HEK293 (cell line): ENCODE data around the gene HID1.

Source experiments
- CTCF ChIA-PET: fragments of 350-600 bp; formaldehyde crosslinking; extraction: SDS; loops from one replicate; lab custom pipeline; 2021; ENCODE audit warnings: antibody characterized with exemption; lab: Yijun Ruan, JAX
- POLR2A ChIA-PET: fragments of 300-600 bp; formaldehyde crosslinking; extraction: SDS; loops from one replicate; lab custom pipeline; 2020; ENCODE audit warnings: antibody characterized with exemption, inconsistent platforms; lab: Yijun Ruan, JAX
- H3K27ac ChIP-seq: fragments of 200-500 bp; sonication (Bioruptor generic); 2 replicates; pipeline ENCODE4 v1.5.1; 2014; ENCODE audit warnings: low read depth, low read length, control low read depth, inconsistent platforms; ENCODE audit errors: extremely low read depth
- H3K36me3 ChIP-seq, 2 experiments: fragments of 200-500 bp in 1 of 2; sonication (Bioruptor generic) in 1 of 2; 1 replicate in 1 of 2; 2 replicates in 1 of 2; pipeline ENCODE4 v1.5.1; 2014 to 2017; ENCODE audit warnings: inconsistent platforms in 2 of 2, low read length in 2 of 2; ENCODE audit not compliant: control insufficient read depth in 2 of 2, insufficient read depth in 1 of 2
- H3K4me1 ChIP-seq: fragments of 200-500 bp; sonication (Bioruptor generic); 2 replicates; pipeline ENCODE4 v1.5.1; 2014; ENCODE audit warnings: mild to moderate bottlenecking, low read length, inconsistent platforms; ENCODE audit not compliant: control insufficient read depth, insufficient read depth
- H3K4me3 ChIP-seq: 2 replicates; pipeline ENCODE4 v1.5.1; 2011; ENCODE audit warnings: low read depth, mild to moderate bottlenecking, control low read depth, low read length, moderate library complexity
- H3K9me3 ChIP-seq: fragments of 200-500 bp; sonication (Bioruptor generic); 2 replicates; pipeline ENCODE4 v1.5.1; 2014; ENCODE audit warnings: low read depth, low read length, inconsistent platforms; ENCODE audit not compliant: control insufficient read depth, insufficient read depth
- HIC1 ChIP-seq: fragments of 450-650 bp; formaldehyde crosslinking; IDR thresholded peaks from 2 replicates; pipeline ENCODE4 v1.5.1; 2016; ENCODE audit warnings: missing biosample characterization, missing genetic modification characterization
- HOXA7 ChIP-seq: sonication (generic); formaldehyde crosslinking; IDR thresholded peaks from 2 replicates; pipeline ENCODE4 v1.8.1; 2022; ENCODE audit warnings: missing genetic modification reagents, borderline replicate concordance
- KLF16 ChIP-seq: fragments of 450-650 bp; formaldehyde crosslinking; IDR thresholded peaks from 2 replicates; pipeline ENCODE4 v1.5.1; 2017; ENCODE audit warnings: missing biosample characterization, missing genetic modification characterization
- KLF17 ChIP-seq: fragments of 450-650 bp; formaldehyde crosslinking; IDR thresholded peaks from 2 replicates; pipeline ENCODE4 v1.5.1; 2016; ENCODE audit warnings: missing biosample characterization, missing genetic modification characterization
- SCRT1 ChIP-seq: fragments of 450-650 bp; formaldehyde crosslinking; IDR thresholded peaks from 2 replicates; pipeline ENCODE4 v1.5.1; 2016; ENCODE audit warnings: missing biosample characterization, missing genetic modification characterization, borderline replicate concordance
- SCRT2 ChIP-seq: fragments of 450-650 bp; formaldehyde crosslinking; IDR thresholded peaks from 2 replicates; pipeline ENCODE4 v1.5.1; 2016; ENCODE audit warnings: missing biosample characterization, missing genetic modification characterization
- ZFP41 ChIP-seq: fragments of 450-650 bp; formaldehyde crosslinking; IDR thresholded peaks from 2 replicates; pipeline ENCODE4 v1.5.1; 2016; ENCODE audit warnings: missing biosample characterization, missing genetic modification characterization, borderline replicate concordance
- ZNF132 ChIP-seq: fragments of 450-650 bp; formaldehyde crosslinking; IDR thresholded peaks from 2 replicates; pipeline ENCODE4 v1.5.1; 2017; ENCODE audit warnings: missing biosample characterization, missing genetic modification characterization, borderline replicate concordance
- ZNF18 ChIP-seq: fragments of 450-650 bp; formaldehyde crosslinking; IDR thresholded peaks from 2 replicates; pipeline ENCODE4 v1.5.1; 2016; ENCODE audit warnings: missing biosample characterization, missing genetic modification characterization
- ZNF311 ChIP-seq: fragments of 450-650 bp; formaldehyde crosslinking; IDR thresholded peaks from 2 replicates; pipeline ENCODE4 v1.5.1; 2017; ENCODE audit warnings: missing biosample characterization, missing genetic modification characterization, borderline replicate concordance
- ZNF354C ChIP-seq: fragments of 450-650 bp; formaldehyde crosslinking; IDR thresholded peaks from 2 replicates; pipeline ENCODE4 v1.5.1; 2016; ENCODE audit warnings: missing biosample characterization, missing genetic modification characterization, low read depth, borderline replicate concordance
- ZNF398 ChIP-seq: fragments of 450-650 bp; formaldehyde crosslinking; IDR thresholded peaks from 2 replicates; pipeline ENCODE4 v1.5.1; 2017; ENCODE audit warnings: missing biosample characterization, missing genetic modification characterization
- ZNF404 ChIP-seq: fragments of 450-650 bp; formaldehyde crosslinking; IDR thresholded peaks from 2 replicates; pipeline ENCODE4 v1.5.1; 2017; ENCODE audit warnings: missing biosample characterization, missing genetic modification characterization
- ZNF488 ChIP-seq: fragments of 450-650 bp; formaldehyde crosslinking; IDR thresholded peaks from 2 replicates; pipeline ENCODE4 v1.5.1; 2016; ENCODE audit warnings: missing biosample characterization, missing genetic modification characterization
- ZNF521 ChIP-seq: fragments of 450-650 bp; formaldehyde crosslinking; IDR thresholded peaks from 2 replicates; pipeline ENCODE4 v1.5.1; 2017; ENCODE audit warnings: missing biosample characterization, mild to moderate bottlenecking, missing genetic modification characterization
- ZNF768 ChIP-seq: fragments of 450-650 bp; formaldehyde crosslinking; IDR thresholded peaks from 2 replicates; pipeline ENCODE4 v1.5.1; 2018; ENCODE audit warnings: missing biosample characterization, mild to moderate bottlenecking, missing genetic modification characterization
- ZNF777 ChIP-seq: fragments of 450-650 bp; formaldehyde crosslinking; IDR thresholded peaks from 2 replicates; pipeline ENCODE4 v1.5.1; 2017; ENCODE audit warnings: missing biosample characterization, missing genetic modification characterization, borderline replicate concordance
- ZNF785 ChIP-seq: fragments of 450-650 bp; formaldehyde crosslinking; IDR thresholded peaks from 2 replicates; pipeline ENCODE4 v1.5.1; 2016; ENCODE audit warnings: missing biosample characterization, missing genetic modification characterization
- ZNF843 ChIP-seq: fragments of 450-650 bp; formaldehyde crosslinking; IDR thresholded peaks from 2 replicates; pipeline ENCODE4 v1.5.1; 2016; ENCODE audit warnings: missing biosample characterization, missing genetic modification characterization
- TF ChIP-seq, protein P1 (sequence below): fragments of 450-650 bp; formaldehyde crosslinking; IDR thresholded peaks from 2 replicates; pipeline ENCODE4 v1.5.1; 2017; ENCODE audit warnings: missing biosample characterization, missing genetic modification characterization
- TF ChIP-seq, protein P2 (sequence below): fragments of 450-650 bp; formaldehyde crosslinking; IDR thresholded peaks from 2 replicates; pipeline ENCODE4 v1.5.1; 2017; ENCODE audit warnings: missing biosample characterization, missing genetic modification characterization
- TF ChIP-seq, protein P3 (sequence below): fragments of 450-650 bp; formaldehyde crosslinking; IDR thresholded peaks from 2 replicates; pipeline ENCODE4 v1.5.1; 2016; ENCODE audit warnings: missing biosample characterization, missing genetic modification characterization

HID1 gene

DNA sequence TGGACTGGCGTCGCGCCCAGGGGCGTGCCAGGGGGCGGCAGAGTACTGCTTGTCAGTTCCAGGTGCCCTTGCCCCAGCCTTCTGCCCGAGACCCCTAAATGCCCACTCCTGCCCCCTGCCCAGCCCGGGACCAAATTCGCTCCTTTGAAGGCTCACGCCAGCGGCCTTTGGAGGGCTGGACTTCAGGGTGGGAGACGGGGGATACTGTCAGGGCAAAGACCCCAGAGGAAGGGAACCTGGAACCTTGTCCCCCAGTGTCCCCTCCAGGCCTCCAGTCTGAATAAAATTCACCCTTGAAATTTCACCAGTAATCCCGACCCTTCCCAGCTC lies 36.1 kb downstream of the HID1 start:
- Histone ChIP-seq H3K9me3 (no peaks in the 10 kb centered on the region), H3K4me1 (no peaks in the 10 kb centered on the region), H3K4me3 (no peak overlapping the region), H3K36me3 (no peaks in the 10 kb centered on the region), H3K27ac (no peak overlapping the region)
- CTCF ChIA-PET: interaction anchor here (1.1 kb wide), 1 partner anchor 20 kb away, joined by 3 read pairs; no protein-coding TSS in a partner anchor
- POLR2A ChIA-PET: no interaction called here
- TF ChIP-seq ZFP41 (tag by site-specific recombination) (no peak), ZNF354C (tag by site-specific recombination) (no peak), ZNF843 (no peak), SCRT2 (tag by site-specific recombination) (no peak), ZNF521 (tag by site-specific recombination) (no peak), KLF17 (no peak), HOXA7 (CRISPR knock-in tag) (no peak), ZNF18 (tag by site-specific recombination) (no peak), ZNF488 (tag by site-specific recombination) (no peak), SCRT1 (tag by site-specific recombination) (no peak), ZNF777 (no peak), ZNF404 (tag by site-specific recombination) (no peak)
- TF ChIP-seq, protein P1, sequence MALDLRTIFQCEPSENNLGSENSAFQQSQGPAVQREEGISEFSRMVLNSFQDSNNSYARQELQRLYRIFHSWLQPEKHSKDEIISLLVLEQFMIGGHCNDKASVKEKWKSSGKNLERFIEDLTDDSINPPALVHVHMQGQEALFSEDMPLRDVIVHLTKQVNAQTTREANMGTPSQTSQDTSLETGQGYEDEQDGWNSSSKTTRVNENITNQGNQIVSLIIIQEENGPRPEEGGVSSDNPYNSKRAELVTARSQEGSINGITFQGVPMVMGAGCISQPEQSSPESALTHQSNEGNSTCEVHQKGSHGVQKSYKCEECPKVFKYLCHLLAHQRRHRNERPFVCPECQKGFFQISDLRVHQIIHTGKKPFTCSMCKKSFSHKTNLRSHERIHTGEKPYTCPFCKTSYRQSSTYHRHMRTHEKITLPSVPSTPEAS (tag by site-specific recombination): no peak

GRCh38 chr17:74935585-74936469 lies 36.7 kb downstream of the HID1 start, which contains the start of gene OTOP3:
OTOP3 (plus strand) TSS chr17:74935898; CDS start chr17:74935922, 24 bp downstream.
- CTCF ChIA-PET: interaction anchor here (0.8 kb wide), 1 partner anchor 22 kb away, joined by 6 read pairs; no protein-coding TSS in a partner anchor
- POLR2A ChIA-PET: no interaction called here
- Histone ChIP-seq H3K4me3 (no peak within 1 kb of the TSS), H3K4me1 (no peaks in the 10 kb centered on the region), H3K9me3 (no peaks in the 10 kb centered on the region), H3K36me3 (no peaks in the 10 kb centered on the region), H3K27ac (no peak within 1 kb of the TSS)
- no peak for TF ChIP-seq ZNF398
- TF ChIP-seq ZNF768 (tag by site-specific recombination): no peak
- TF ChIP-seq ZNF785 (tag by site-specific recombination): no peak
- no peak for TF ChIP-seq ZNF132
- TF ChIP-seq KLF16: no peak
- TF ChIP-seq ZNF311: no peak
- TF ChIP-seq, protein P2, sequence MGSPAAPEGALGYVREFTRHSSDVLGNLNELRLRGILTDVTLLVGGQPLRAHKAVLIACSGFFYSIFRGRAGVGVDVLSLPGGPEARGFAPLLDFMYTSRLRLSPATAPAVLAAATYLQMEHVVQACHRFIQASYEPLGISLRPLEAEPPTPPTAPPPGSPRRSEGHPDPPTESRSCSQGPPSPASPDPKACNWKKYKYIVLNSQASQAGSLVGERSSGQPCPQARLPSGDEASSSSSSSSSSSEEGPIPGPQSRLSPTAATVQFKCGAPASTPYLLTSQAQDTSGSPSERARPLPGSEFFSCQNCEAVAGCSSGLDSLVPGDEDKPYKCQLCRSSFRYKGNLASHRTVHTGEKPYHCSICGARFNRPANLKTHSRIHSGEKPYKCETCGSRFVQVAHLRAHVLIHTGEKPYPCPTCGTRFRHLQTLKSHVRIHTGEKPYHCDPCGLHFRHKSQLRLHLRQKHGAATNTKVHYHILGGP: no peak
- TF ChIP-seq, protein P3, sequence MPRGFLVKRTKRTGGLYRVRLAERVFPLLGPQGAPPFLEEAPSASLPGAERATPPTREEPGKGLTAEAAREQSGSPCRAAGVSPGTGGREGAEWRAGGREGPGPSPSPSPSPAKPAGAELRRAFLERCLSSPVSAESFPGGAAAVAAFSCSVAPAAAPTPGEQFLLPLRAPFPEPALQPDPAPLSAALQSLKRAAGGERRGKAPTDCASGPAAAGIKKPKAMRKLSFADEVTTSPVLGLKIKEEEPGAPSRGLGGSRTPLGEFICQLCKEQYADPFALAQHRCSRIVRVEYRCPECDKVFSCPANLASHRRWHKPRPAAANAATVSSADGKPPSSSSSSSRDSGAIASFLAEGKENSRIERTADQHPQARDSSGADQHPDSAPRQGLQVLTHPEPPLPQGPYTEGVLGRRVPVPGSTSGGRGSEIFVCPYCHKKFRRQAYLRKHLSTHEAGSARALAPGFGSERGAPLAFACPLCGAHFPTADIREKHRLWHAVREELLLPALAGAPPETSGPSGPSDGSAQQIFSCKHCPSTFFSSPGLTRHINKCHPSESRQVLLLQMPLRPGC (tag by site-specific recombination): no peak
- TF ChIP-seq HIC1 (tag by site-specific recombination): no peak
